GM23248 (cell line): ENCODE results near the gene KLHDC9.

Source experiments
- EZH2 ChIP-seq: fragments of 200-600 bp; sonication (generic); IDR thresholded peaks from 2 replicates; pipeline ENCODE4 v1.6.1; 2018; ENCODE audit warnings: antibody characterized with exemption, mild to moderate bottlenecking; ENCODE audit not compliant: insufficient read depth, poor library complexity, severe bottlenecking
- EZH2phosphoT487 ChIP-seq: fragments of 200-600 bp; sonication (generic); IDR thresholded peaks from 2 replicates; pipeline ENCODE4 v1.6.1; 2018; ENCODE audit warnings: antibody characterized with exemption, moderate library complexity, mild to moderate bottlenecking, low read depth; ENCODE audit not compliant: insufficient read depth

DNA sequence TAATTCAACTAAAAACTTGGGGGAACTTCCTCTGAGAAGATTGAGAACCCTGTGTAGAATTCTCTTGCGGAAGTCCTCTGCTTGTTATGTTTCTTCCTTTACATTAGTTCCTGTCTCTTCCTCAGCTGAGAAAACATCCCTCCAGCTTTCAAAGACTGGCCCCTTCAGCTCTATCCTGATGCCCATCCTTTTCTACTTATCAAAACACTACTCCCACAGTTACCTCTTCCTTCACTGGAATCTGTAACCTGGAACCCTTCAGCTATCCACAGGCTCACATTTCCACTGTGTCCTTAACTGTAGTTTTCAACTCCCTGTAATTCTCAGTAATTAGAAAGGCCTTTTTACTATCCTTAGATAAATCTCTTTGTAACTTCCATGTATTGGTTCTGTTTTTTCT, 40.3 kb downstream of the KLHDC9 start:
- TF ChIP-seq EZH2phosphoT487 (no peak), EZH2 (no peak)
